Astrocyte (in vitro differentiated cells and primary cell): ENCODE measurements around the gene CACNA1C.

ENCODE experiments used
- EZH2 ChIP-seq: IDR thresholded peaks from 2 replicates; pipeline ENCODE4 v1.6.1; 2012; ENCODE audit warnings: mild to moderate bottlenecking, low read length, inconsistent platforms; ENCODE audit not compliant: insufficient read depth
- TF ChIP-seq, protein P1 (sequence below): IDR thresholded peaks from 2 replicates; pipeline ENCODE4 v1.5.1; 2011; ENCODE audit warnings: low read depth, mild to moderate bottlenecking, inconsistent platforms, low read length, moderate library complexity; ENCODE audit not compliant: insufficient read depth

DNA sequence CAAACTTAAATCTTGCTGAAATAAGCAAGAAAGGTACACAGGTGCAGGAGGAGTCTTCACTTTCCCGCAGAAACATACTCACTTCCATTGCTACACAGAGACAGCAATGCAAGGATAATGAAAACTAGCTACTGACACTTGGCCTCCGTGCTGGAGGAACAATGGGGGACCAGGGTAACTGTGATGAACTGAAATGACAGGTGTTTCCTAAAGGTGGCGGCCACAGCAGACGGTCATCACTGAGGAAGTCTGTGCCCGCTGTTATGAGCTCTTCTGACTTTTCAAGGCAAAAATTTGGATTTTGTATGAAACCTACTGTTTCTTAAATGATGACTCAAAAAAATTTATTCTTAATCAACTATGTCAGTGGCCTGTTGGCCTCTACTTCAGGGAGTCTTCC lies 189.4 kb downstream of the CACNA1C start:
- TF ChIP-seq, protein P1, sequence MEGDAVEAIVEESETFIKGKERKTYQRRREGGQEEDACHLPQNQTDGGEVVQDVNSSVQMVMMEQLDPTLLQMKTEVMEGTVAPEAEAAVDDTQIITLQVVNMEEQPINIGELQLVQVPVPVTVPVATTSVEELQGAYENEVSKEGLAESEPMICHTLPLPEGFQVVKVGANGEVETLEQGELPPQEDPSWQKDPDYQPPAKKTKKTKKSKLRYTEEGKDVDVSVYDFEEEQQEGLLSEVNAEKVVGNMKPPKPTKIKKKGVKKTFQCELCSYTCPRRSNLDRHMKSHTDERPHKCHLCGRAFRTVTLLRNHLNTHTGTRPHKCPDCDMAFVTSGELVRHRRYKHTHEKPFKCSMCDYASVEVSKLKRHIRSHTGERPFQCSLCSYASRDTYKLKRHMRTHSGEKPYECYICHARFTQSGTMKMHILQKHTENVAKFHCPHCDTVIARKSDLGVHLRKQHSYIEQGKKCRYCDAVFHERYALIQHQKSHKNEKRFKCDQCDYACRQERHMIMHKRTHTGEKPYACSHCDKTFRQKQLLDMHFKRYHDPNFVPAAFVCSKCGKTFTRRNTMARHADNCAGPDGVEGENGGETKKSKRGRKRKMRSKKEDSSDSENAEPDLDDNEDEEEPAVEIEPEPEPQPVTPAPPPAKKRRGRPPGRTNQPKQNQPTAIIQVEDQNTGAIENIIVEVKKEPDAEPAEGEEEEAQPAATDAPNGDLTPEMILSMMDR = no peak
- no peak for TF ChIP-seq EZH2
